Muscle layer of duodenum (tissue), 2 donors: Measurements from ENCODE around the gene STAU1.
"Not testable (repeated sequence)": the region's sequence is repeated elsewhere in the genome, so short reads cannot be mapped to it uniquely, and the experiment has no call there.

Experiments used
- H3K27ac ChIP-seq: one replicate; pipeline ENCODE4 v1.7.0; 2013; ENCODE audit warnings: mild to moderate bottlenecking, low read length
- H3K27me3 ChIP-seq: one replicate; pipeline ENCODE4 v1.7.0; 2013; ENCODE audit warnings: low read depth, mild to moderate bottlenecking, control low read depth, low read length
- H3K36me3 ChIP-seq, 2 donors: one replicate each; pipeline ENCODE4 v1.7.0; 2013; ENCODE audit warnings: low read length in 2 of 2, control low read depth in 1 of 2, mild to moderate bottlenecking in 1 of 2; ENCODE audit not compliant: insufficient read depth in 2 of 2, control insufficient read depth in 1 of 2
- H3K4me1 ChIP-seq, 2 donors: one replicate each; pipeline ENCODE4 v1.7.0; 2013; ENCODE audit warnings: low read length in 2 of 2, mild to moderate bottlenecking in 2 of 2, control low read depth in 1 of 2, moderate library complexity in 1 of 2; ENCODE audit not compliant: insufficient read depth in 2 of 2, control insufficient read depth in 1 of 2
- H3K4me3 ChIP-seq, 2 donors: one replicate each; pipeline ENCODE4 v1.7.0; 2013; ENCODE audit warnings: low read length in 2 of 2, low read depth in 1 of 2, mild to moderate bottlenecking in 1 of 2
- H3K9me3 ChIP-seq, 2 donors: one replicate each; pipeline ENCODE4 v1.7.0; 2013; ENCODE audit warnings: low read length in 2 of 2, control low read depth in 1 of 2, mild to moderate bottlenecking in 1 of 2; ENCODE audit not compliant: control insufficient read depth in 1 of 2
- donor health status: healthy.

STAU1 gene

GRCh38 chr20:49106328-49106727, 81.8 kb downstream of the STAU1 start:
- Histone ChIP-seq H3K27ac (no peak overlapping the region), H3K4me3 (no peak overlapping the region), H3K36me3 (peaks cover 23 to 35% of the 10 kb centered on the region in 2 donors), H3K27me3 (no peaks in the 10 kb centered on the region), H3K9me3 (no peaks in the 10 kb centered on the region), H3K4me1 (no peaks in the 10 kb centered on the region)

GRCh38 chr20:49104979-49105547, 83.1 kb downstream of the STAU1 start:
- H3K4me1 ChIP-seq, H3K9me3 ChIP-seq, H3K27me3 ChIP-seq, H3K4me3 ChIP-seq, H3K27ac ChIP-seq: not testable (repeated sequence)
- peaks cover 23 to 31% of the 10 kb centered on the region in 2 donors for H3K36me3 ChIP-seq

GRCh38 chr20:49104365-49104648, 83.8 kb downstream of the STAU1 start:
- no peaks in the 10 kb centered on the region for H3K9me3 ChIP-seq
- H3K4me1 ChIP-seq: no peaks in the 10 kb centered on the region
- H3K4me3 ChIP-seq: no peak overlapping the region
- H3K36me3 ChIP-seq: peaks cover 23 to 29% of the 10 kb centered on the region in 2 donors
- H3K27me3 ChIP-seq: no peaks in the 10 kb centered on the region
- no peak overlapping the region for H3K27ac ChIP-seq

GRCh38 chr20:49103647-49104364, 84.3 kb downstream of the STAU1 start:
- H3K36me3 ChIP-seq: peaks cover 23 to 32% of the 10 kb centered on the region in 2 donors

GRCh38 chr20:49103019-49103418, 85.1 kb downstream of the STAU1 start:
- H3K4me1 ChIP-seq: no peaks in the 10 kb centered on the region
- H3K27me3 ChIP-seq: no peaks in the 10 kb centered on the region
- H3K9me3 ChIP-seq: no peaks in the 10 kb centered on the region
- H3K4me3 ChIP-seq: no peak overlapping the region
- peaks cover 28 to 34% of the 10 kb centered on the region in 2 donors for H3K36me3 ChIP-seq
- H3K27ac ChIP-seq: no peak overlapping the region

More at GRCh38 chr20:49103647-49104364, 84.3 kb downstream of the STAU1 start:
- no peaks in the 10 kb centered on the region for H3K4me1 ChIP-seq
- no peak overlapping the region for H3K27ac ChIP-seq
- no peaks in the 10 kb centered on the region for H3K9me3 ChIP-seq
- H3K4me3 ChIP-seq: no peak overlapping the region
- H3K27me3 ChIP-seq: no peaks in the 10 kb centered on the region

GRCh38 chr20:49100972-49101371, 87.2 kb downstream of the STAU1 start:
- no peaks in the 10 kb centered on the region for H3K4me1 ChIP-seq
- H3K9me3 ChIP-seq: no peaks in the 10 kb centered on the region
- peaks cover 40 to 44% of the 10 kb centered on the region in 2 donors for H3K36me3 ChIP-seq
- H3K4me3 ChIP-seq: no peak overlapping the region
- H3K27me3 ChIP-seq: no peaks in the 10 kb centered on the region
- no peak overlapping the region for H3K27ac ChIP-seq

- not testable (repeated sequence) for H3K27ac ChIP-seq, H3K9me3 ChIP-seq, H3K4me3 ChIP-seq, H3K4me1 ChIP-seq, H3K27me3 ChIP-seq
- peaks cover 36 to 47% of the 10 kb centered on the region in 2 donors for H3K36me3 ChIP-seq
These were observed 87.8 kb downstream of the STAU1 start for GRCh38 chr20:49100292-49100691.

GRCh38 chr20:49099011-49099410, 89.1 kb downstream of the STAU1 start:
- Histone ChIP-seq H3K4me1 (no peaks in the 10 kb centered on the region), H3K36me3 (peaks cover 44 to 53% of the 10 kb centered on the region in 2 donors), H3K27me3 (no peaks in the 10 kb centered on the region), H3K9me3 (no peaks in the 10 kb centered on the region), H3K4me3 (no peak overlapping the region), H3K27ac (no peak overlapping the region)

GRCh38 chr20:49098136-49098535, 90.0 kb downstream of the STAU1 start:
- Histone ChIP-seq H3K4me1 (no peaks in the 10 kb centered on the region), H3K27ac (no peak overlapping the region), H3K9me3 (no peaks in the 10 kb centered on the region), H3K27me3 (no peaks in the 10 kb centered on the region), H3K4me3 (no peak overlapping the region), H3K36me3 (peaks cover 44 to 47% of the 10 kb centered on the region in 2 donors)

- Histone ChIP-seq H3K27ac (no peak overlapping the region), H3K4me3 (no peak overlapping the region), H3K9me3 (no peaks in the 10 kb centered on the region), H3K27me3 (no peaks in the 10 kb centered on the region), H3K4me1 (no peaks in the 10 kb centered on the region), H3K36me3 (peaks cover 34 to 45% of the 10 kb centered on the region in 2 donors)
These were observed 91.0 kb downstream of the STAU1 start for GRCh38 chr20:49097159-49097558.

- peaks cover 37 to 50% of the 10 kb centered on the region in 2 donors for H3K36me3 ChIP-seq
- H3K27ac ChIP-seq: no peak overlapping the region
- H3K27me3 ChIP-seq: no peaks in the 10 kb centered on the region
- H3K4me3 ChIP-seq: no peak overlapping the region
- H3K4me1 ChIP-seq: no peaks in the 10 kb centered on the region
- no peaks in the 10 kb centered on the region for H3K9me3 ChIP-seq
These were observed 91.9 kb downstream of the STAU1 start for GRCh38 chr20:49096203-49096730.
